GM20000 (cell line): ENCODE results near the gene CEP72.
"Not testable (repeated sequence)": the region's sequence is repeated elsewhere in the genome, so short reads cannot be mapped to it uniquely, and the experiment has no call there.

Source experiments
- DNase-seq: peaks from one replicate; pipeline ENCODE4 v3.0.0; 2012; ENCODE audit warnings: low spot score
- CTCF ChIP-seq: IDR thresholded peaks from 2 replicates; pipeline ENCODE4 v1.5.1; 2012; ENCODE audit warnings: mild to moderate bottlenecking, control low read depth; ENCODE audit errors: extremely low read depth, missing control alignments

The CEP72 gene

GRCh38 chr5:624951-625230 is 12.8 kb downstream of the CEP72 start:
- TF ChIP-seq CTCF, result no peak
- no peak for DNase-seq

GRCh38 chr5:625516-625915 is 13.4 kb downstream of the CEP72 start:
- no peak for TF ChIP-seq CTCF
- no peak for DNase-seq

- TF ChIP-seq CTCF, result no peak
- DNase-seq, result no peak
These were observed 14.7 kb downstream of the CEP72 start for GRCh38 chr5:626850-627249.

GRCh38 chr5:627840-628239 is 15.7 kb downstream of the CEP72 start:
- TF ChIP-seq CTCF, result no peak
- DNase-seq, result no peak

GRCh38 chr5:628351-629205 is 16.4 kb downstream of the CEP72 start:
- not testable (repeated sequence) for DNase-seq

- no peak for DNase-seq
These were observed 21.4 kb downstream of the CEP72 start for GRCh38 chr5:633501-633955.

GRCh38 chr5:634191-634590 is 22.1 kb downstream of the CEP72 start:
- no peak for TF ChIP-seq CTCF
- no peak for DNase-seq

More at GRCh38 chr5:633501-633955, 21.4 kb downstream of the CEP72 start:
- no peak for TF ChIP-seq CTCF
